PC-3 (cell line): Measurements from ENCODE around the gene UFSP2.

Experiments used
- EZH2 ChIP-seq: fragments of 300-600 bp; sonication (generic); IDR thresholded peaks from one replicate; pipeline ENCODE4 v1.6.1; 2017; ENCODE audit warnings: antibody characterized with exemption, mild to moderate bottlenecking, low read length; ENCODE audit not compliant: unreplicated experiment
- TF ChIP-seq, protein P1 (sequence below): fragments of 300-600 bp; sonication (generic); conservative IDR thresholded peaks from 2 replicates; pipeline ENCODE4 v1.5.1; 2017; ENCODE audit warnings: antibody characterized with exemption, low read depth, mild to moderate bottlenecking, low read length

DNA sequence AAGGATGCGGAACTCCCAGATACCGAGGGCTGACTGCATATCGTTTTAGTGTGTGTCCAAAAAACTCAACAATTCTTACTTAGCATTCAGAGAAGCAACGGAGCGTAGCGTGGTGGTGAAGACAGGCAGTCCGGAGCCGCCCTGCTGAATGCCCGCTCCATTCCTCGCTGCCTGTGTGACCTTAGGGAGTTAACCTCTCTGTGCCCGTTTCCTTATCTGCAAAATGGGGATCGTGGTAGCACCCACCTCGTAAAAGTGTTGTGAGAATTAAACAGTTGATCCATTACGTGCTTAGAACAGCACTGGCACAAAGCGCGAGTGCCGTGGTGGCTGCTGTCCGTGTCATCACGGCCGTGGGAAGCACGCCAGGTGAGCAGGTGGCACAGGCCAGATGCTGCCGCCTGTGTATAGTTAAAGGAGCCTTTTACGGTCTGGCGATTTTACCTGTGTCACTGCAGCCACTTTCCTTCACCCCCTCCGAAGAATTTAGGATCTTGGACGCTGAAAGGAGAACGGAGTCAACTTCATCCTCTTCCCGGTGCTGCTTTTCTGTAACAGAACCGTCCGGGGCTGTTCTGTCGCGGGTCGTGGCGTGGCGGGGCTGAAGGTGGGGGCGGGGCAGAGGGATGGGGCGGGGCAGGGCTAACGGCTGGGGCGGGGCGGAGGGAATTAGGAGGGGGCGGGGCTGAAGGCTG is 44.9 kb upstream of the UFSP2 start:
- TF ChIP-seq, protein P1, sequence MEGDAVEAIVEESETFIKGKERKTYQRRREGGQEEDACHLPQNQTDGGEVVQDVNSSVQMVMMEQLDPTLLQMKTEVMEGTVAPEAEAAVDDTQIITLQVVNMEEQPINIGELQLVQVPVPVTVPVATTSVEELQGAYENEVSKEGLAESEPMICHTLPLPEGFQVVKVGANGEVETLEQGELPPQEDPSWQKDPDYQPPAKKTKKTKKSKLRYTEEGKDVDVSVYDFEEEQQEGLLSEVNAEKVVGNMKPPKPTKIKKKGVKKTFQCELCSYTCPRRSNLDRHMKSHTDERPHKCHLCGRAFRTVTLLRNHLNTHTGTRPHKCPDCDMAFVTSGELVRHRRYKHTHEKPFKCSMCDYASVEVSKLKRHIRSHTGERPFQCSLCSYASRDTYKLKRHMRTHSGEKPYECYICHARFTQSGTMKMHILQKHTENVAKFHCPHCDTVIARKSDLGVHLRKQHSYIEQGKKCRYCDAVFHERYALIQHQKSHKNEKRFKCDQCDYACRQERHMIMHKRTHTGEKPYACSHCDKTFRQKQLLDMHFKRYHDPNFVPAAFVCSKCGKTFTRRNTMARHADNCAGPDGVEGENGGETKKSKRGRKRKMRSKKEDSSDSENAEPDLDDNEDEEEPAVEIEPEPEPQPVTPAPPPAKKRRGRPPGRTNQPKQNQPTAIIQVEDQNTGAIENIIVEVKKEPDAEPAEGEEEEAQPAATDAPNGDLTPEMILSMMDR: no peak
- no peak for TF ChIP-seq EZH2
